ENCODE measurements around the gene NLGN1.

NLGN1 gene

DNA sequence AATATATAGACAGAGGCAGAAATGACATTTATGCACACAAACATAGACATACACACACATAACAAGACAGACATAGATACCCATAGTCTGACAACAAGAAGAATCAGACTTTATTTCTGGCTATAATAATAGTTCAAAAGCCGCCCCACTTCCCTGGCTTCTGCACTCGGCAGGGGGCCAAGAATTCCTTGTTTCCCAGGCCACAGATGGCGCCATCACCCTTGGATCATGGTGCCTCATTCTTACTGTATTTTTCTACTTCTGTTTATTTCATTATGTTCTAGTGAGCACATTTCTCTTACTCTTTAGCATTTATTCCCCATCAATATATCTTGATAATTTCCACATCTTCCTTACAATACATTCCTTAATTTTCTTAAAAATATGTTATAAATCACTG, 387.5 kb downstream of the NLGN1 start:
- Mint-ChIP-seq H3K27ac (no peak overlapping the region), H3K27me3 (ENCODE audit: low read depth) (no peaks in the 10 kb centered on the region), H3K4me1 (no peaks in the 10 kb centered on the region), H3K36me3 (ENCODE audit: low read depth) (no peaks in the 10 kb centered on the region), H3K9me3 (no peaks in the 10 kb centered on the region), H3K4me3 (no peak overlapping the region)
- TF ChIP-seq, protein P1, sequence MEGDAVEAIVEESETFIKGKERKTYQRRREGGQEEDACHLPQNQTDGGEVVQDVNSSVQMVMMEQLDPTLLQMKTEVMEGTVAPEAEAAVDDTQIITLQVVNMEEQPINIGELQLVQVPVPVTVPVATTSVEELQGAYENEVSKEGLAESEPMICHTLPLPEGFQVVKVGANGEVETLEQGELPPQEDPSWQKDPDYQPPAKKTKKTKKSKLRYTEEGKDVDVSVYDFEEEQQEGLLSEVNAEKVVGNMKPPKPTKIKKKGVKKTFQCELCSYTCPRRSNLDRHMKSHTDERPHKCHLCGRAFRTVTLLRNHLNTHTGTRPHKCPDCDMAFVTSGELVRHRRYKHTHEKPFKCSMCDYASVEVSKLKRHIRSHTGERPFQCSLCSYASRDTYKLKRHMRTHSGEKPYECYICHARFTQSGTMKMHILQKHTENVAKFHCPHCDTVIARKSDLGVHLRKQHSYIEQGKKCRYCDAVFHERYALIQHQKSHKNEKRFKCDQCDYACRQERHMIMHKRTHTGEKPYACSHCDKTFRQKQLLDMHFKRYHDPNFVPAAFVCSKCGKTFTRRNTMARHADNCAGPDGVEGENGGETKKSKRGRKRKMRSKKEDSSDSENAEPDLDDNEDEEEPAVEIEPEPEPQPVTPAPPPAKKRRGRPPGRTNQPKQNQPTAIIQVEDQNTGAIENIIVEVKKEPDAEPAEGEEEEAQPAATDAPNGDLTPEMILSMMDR (IDR thresholded peaks at IDR 0.05; ENCODE audit: unreplicated experiment in 3 of 3): no peak

DNA sequence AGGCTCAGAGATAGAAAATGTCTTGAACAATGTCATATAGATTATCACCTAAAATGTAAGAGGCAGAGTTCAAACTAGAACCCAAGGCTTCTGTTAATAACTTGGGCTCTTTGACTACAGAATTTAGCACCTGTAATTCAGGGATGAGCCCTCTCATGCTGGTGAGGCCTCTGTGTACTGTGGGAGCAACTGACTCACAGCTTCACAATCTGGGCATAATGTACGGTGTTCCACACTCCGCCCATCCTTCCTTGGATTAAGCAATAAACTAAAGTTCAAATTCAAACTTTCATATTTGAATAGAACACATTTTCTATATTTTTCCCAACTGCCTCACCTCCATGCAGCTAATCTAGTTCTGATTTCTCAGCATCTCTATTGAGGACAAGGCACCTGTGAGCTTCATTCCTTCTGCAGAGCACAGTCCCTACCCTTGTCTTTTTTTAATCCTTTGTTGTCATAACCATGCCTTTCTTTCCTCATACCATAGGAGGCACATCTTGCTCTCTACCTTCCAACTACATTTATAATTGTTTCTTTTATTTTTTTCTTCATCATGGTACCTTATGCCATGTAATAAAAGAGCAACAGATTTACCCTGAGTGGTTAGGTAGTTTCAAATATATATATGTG, 392.1 kb downstream of the NLGN1 start:
- no peaks in the 10 kb centered on the region for H3K9me3 Mint-ChIP-seq
- H3K36me3 Mint-ChIP-seq (ENCODE audit: low read depth): no peaks in the 10 kb centered on the region
- H3K27ac Mint-ChIP-seq: no peak overlapping the region
- no peak overlapping the region for H3K4me3 Mint-ChIP-seq
- no peaks in the 10 kb centered on the region for H3K27me3 Mint-ChIP-seq (ENCODE audit: low read depth)
- TF ChIP-seq, protein P1 (IDR thresholded peaks at IDR 0.05; ENCODE audit: unreplicated experiment in 3 of 3): no peak
- H3K4me1 Mint-ChIP-seq: no peaks in the 10 kb centered on the region

GRCh38 chr3:173793963-173794362, 396.4 kb downstream of the NLGN1 start:
- Mint-ChIP-seq H3K4me1 (no peaks in the 10 kb centered on the region), H3K4me3 (no peak overlapping the region), H3K36me3 (ENCODE audit: low read depth) (no peaks in the 10 kb centered on the region), H3K9me3 (no peaks in the 10 kb centered on the region), H3K27me3 (ENCODE audit: low read depth) (no peaks in the 10 kb centered on the region), H3K27ac (no peak overlapping the region)
- TF ChIP-seq, protein P1 (IDR thresholded peaks at IDR 0.05; ENCODE audit: unreplicated experiment in 3 of 3): no peak

DNA sequence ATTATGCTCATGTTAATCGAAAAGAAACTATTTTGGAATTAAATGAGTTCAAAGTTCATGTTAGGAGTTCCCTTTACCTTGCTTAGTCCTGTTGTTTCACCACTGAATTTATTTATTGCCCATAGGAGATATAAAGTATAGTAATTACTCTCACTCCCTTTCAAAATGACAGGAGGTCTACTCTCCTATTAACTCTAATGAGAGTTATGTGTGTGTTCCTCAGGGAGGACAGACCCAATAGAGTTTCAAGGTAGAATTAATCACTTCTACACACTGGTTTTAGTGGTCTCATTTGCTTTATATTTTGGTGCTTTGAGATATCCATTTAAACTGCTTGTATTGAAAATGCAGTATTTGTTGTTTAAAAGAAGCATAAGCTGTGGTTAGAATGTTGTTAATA, 398.9 kb downstream of the NLGN1 start:
- Mint-ChIP-seq H3K36me3 (ENCODE audit: low read depth) (no peaks in the 10 kb centered on the region), H3K27ac (no peak overlapping the region), H3K4me3 (no peak overlapping the region), H3K27me3 (ENCODE audit: low read depth) (no peaks in the 10 kb centered on the region), H3K4me1 (no peaks in the 10 kb centered on the region), H3K9me3 (no peaks in the 10 kb centered on the region)
- TF ChIP-seq, protein P1 (IDR thresholded peaks at IDR 0.05; ENCODE audit: unreplicated experiment in 3 of 3): no peak

- TF ChIP-seq, protein P1 (IDR thresholded peaks at IDR 0.05; ENCODE audit: unreplicated experiment in 3 of 3): no peak
- no peak overlapping the region for H3K4me3 Mint-ChIP-seq
- no peaks in the 10 kb centered on the region for H3K27me3 Mint-ChIP-seq (ENCODE audit: low read depth)
- no peaks in the 10 kb centered on the region for H3K4me1 Mint-ChIP-seq
- H3K9me3 Mint-ChIP-seq: no peaks in the 10 kb centered on the region
- H3K27ac Mint-ChIP-seq: no peak overlapping the region
- no peaks in the 10 kb centered on the region for H3K36me3 Mint-ChIP-seq (ENCODE audit: low read depth)
These were observed 399.3 kb downstream of the NLGN1 start for GRCh38 chr3:173796890-173797289.

- no peak overlapping the region for H3K4me3 Mint-ChIP-seq
- no peaks in the 10 kb centered on the region for H3K9me3 Mint-ChIP-seq
- H3K27me3 Mint-ChIP-seq (ENCODE audit: low read depth): no peaks in the 10 kb centered on the region
- TF ChIP-seq, protein P1 (IDR thresholded peaks at IDR 0.05; ENCODE audit: unreplicated experiment in 3 of 3): no peak
- H3K4me1 Mint-ChIP-seq: no peaks in the 10 kb centered on the region
- no peak overlapping the region for H3K27ac Mint-ChIP-seq
- H3K36me3 Mint-ChIP-seq (ENCODE audit: low read depth): no peaks in the 10 kb centered on the region
These were observed 401.7 kb downstream of the NLGN1 start for GRCh38 chr3:173799060-173799816.
